ENCODE results near the gene FOXC1. TPM values are rescaled to one million over a fixed set of nuclear protein-coding genes. Genes with fewer than 3 reads are reported as not detected.

FOXC1 gene
- total and polyA plus RNA-seq, 4 donors, result 15.1 to 105 (median 49.1) TPM

GRCh38 chr6:1603708-1604107 lies 6.0 kb upstream of the FOXC1 start:
- Histone ChIP-seq H3K27me3 (ENCODE audit: control insufficient read depth, insufficient read depth, low read length) (peaks cover 100% of the 10 kb centered on the region), H3K36me3 (ENCODE audit: control insufficient read depth, insufficient read depth, low read length) (no peaks in the 10 kb centered on the region), H3K9me3 (ENCODE audit: control insufficient read depth, insufficient read depth, low read length) (no peaks in the 10 kb centered on the region), H3K4me1 (ENCODE audit: control insufficient read depth, insufficient read depth, low read length) (peaks cover 45% of the 10 kb centered on the region), H3K4me3 (ENCODE audit: low read depth, low read length) (peak overlapping the region; percentile 54), H3K27ac (ENCODE audit: low read depth, low read length) (peak overlapping the region; percentile 81)
- WGBS (ENCODE audit: insufficient coverage), result 52% methylated on average over 15 of the region's 15 CpGs
- DNase-seq (ENCODE audit: low read depth in 4 of 6, low spot score in 6 of 6), result no peak

- Histone ChIP-seq H3K36me3 (ENCODE audit: control insufficient read depth, insufficient read depth, low read length) (no peaks in the 10 kb centered on the region), H3K9me3 (ENCODE audit: control insufficient read depth, insufficient read depth, low read length) (no peaks in the 10 kb centered on the region), H3K4me3 (ENCODE audit: low read depth, low read length) (peak overlapping the region; percentile 54), H3K27me3 (ENCODE audit: control insufficient read depth, insufficient read depth, low read length) (peaks cover 100% of the 10 kb centered on the region), H3K27ac (ENCODE audit: low read depth, low read length) (peak overlapping the region; percentile 87), H3K4me1 (ENCODE audit: control insufficient read depth, insufficient read depth, low read length) (peaks cover 49% of the 10 kb centered on the region)
- WGBS (ENCODE audit: insufficient coverage), result 1% methylated on average over 85 of the region's 85 CpGs
- peak in 2 of 6 donors; percentile 76 to 90 for DNase-seq (ENCODE audit: low read depth in 4 of 6, low spot score in 6 of 6)
Measured at GRCh38 chr6:1604158-1605003, 5.3 kb upstream of the FOXC1 start.

- no peaks in the 10 kb centered on the region for H3K36me3 ChIP-seq (ENCODE audit: control insufficient read depth, insufficient read depth, low read length)
- WGBS (ENCODE audit: insufficient coverage), result 2% methylated on average over 55 of the region's 65 CpGs
- peaks cover 50% of the 10 kb centered on the region for H3K4me1 ChIP-seq (ENCODE audit: control insufficient read depth, insufficient read depth, low read length)
- H3K4me3 ChIP-seq (ENCODE audit: low read depth, low read length), result peak overlapping the region; percentile 54
- peaks cover 92% of the 10 kb centered on the region for H3K27me3 ChIP-seq (ENCODE audit: control insufficient read depth, insufficient read depth, low read length)
- H3K9me3 ChIP-seq (ENCODE audit: control insufficient read depth, insufficient read depth, low read length), result no peaks in the 10 kb centered on the region
- peak in 1 of 6 donors; percentile 47 for DNase-seq (ENCODE audit: low read depth in 4 of 6, low spot score in 6 of 6)
- H3K27ac ChIP-seq (ENCODE audit: low read depth, low read length), result peak overlapping the region; percentile 87
Measured at GRCh38 chr6:1605004-1605892, 4.5 kb upstream of the FOXC1 start.

- peak in 1 of 6 donors; percentile 37 for DNase-seq (ENCODE audit: low read depth in 4 of 6, low spot score in 6 of 6)
- Histone ChIP-seq H3K9me3 (ENCODE audit: control insufficient read depth, insufficient read depth, low read length) (no peaks in the 10 kb centered on the region), H3K4me3 (ENCODE audit: low read depth, low read length) (peak overlapping the region; percentile 54), H3K27ac (ENCODE audit: low read depth, low read length) (peak overlapping the region; percentile 87), H3K36me3 (ENCODE audit: control insufficient read depth, insufficient read depth, low read length) (no peaks in the 10 kb centered on the region), H3K27me3 (ENCODE audit: control insufficient read depth, insufficient read depth, low read length) (peaks cover 88% of the 10 kb centered on the region), H3K4me1 (ENCODE audit: control insufficient read depth, insufficient read depth, low read length) (peaks cover 53% of the 10 kb centered on the region)
- 3% methylated on average over 13 of the region's 26 CpGs for WGBS (ENCODE audit: insufficient coverage)
Measured at GRCh38 chr6:1605893-1606779, 3.6 kb upstream of the FOXC1 start.

GRCh38 chr6:1606780-1607515 lies 2.8 kb upstream of the FOXC1 start:
- Histone ChIP-seq H3K9me3 (ENCODE audit: control insufficient read depth, insufficient read depth, low read length) (no peaks in the 10 kb centered on the region), H3K27ac (ENCODE audit: low read depth, low read length) (peak overlapping the region; percentile 87), H3K4me1 (ENCODE audit: control insufficient read depth, insufficient read depth, low read length) (peaks cover 45% of the 10 kb centered on the region), H3K4me3 (ENCODE audit: low read depth, low read length) (peak overlapping the region; percentile 54), H3K36me3 (ENCODE audit: control insufficient read depth, insufficient read depth, low read length) (no peaks in the 10 kb centered on the region), H3K27me3 (ENCODE audit: control insufficient read depth, insufficient read depth, low read length) (peaks cover 84% of the 10 kb centered on the region)
- peak in 1 of 6 donors; percentile 61 for DNase-seq (ENCODE audit: low read depth in 4 of 6, low spot score in 6 of 6)
- 0% methylated on average over 10 of the region's 22 CpGs for WGBS (ENCODE audit: insufficient coverage)

GRCh38 chr6:1607516-1608221 lies 2.0 kb upstream of the FOXC1 start:
- H3K36me3 ChIP-seq (ENCODE audit: control insufficient read depth, insufficient read depth, low read length), result no peaks in the 10 kb centered on the region
- H3K27ac ChIP-seq (ENCODE audit: low read depth, low read length), result peak overlapping the region; percentile 87
- 3% methylated on average over 22 of the region's 32 CpGs for WGBS (ENCODE audit: insufficient coverage)
- H3K4me3 ChIP-seq (ENCODE audit: low read depth, low read length), result peak overlapping the region; percentile 54
- H3K27me3 ChIP-seq (ENCODE audit: control insufficient read depth, insufficient read depth, low read length), result peaks cover 84% of the 10 kb centered on the region
- no peaks in the 10 kb centered on the region for H3K9me3 ChIP-seq (ENCODE audit: control insufficient read depth, insufficient read depth, low read length)
- peak in 2 of 6 donors; percentile 52 to 68 for DNase-seq (ENCODE audit: low read depth in 4 of 6, low spot score in 6 of 6)
- peaks cover 45% of the 10 kb centered on the region for H3K4me1 ChIP-seq (ENCODE audit: control insufficient read depth, insufficient read depth, low read length)

- no peaks in the 10 kb centered on the region for H3K36me3 ChIP-seq (ENCODE audit: control insufficient read depth, insufficient read depth, low read length)
- H3K9me3 ChIP-seq (ENCODE audit: control insufficient read depth, insufficient read depth, low read length), result no peaks in the 10 kb centered on the region
- peaks cover 84% of the 10 kb centered on the region for H3K27me3 ChIP-seq (ENCODE audit: control insufficient read depth, insufficient read depth, low read length)
- 2% methylated on average over 47 of the region's 59 CpGs for WGBS (ENCODE audit: insufficient coverage)
- peaks cover 45% of the 10 kb centered on the region for H3K4me1 ChIP-seq (ENCODE audit: control insufficient read depth, insufficient read depth, low read length)
- H3K4me3 ChIP-seq (ENCODE audit: low read depth, low read length), result peak overlapping the region; percentile 54
- H3K27ac ChIP-seq (ENCODE audit: low read depth, low read length), result peak overlapping the region; percentile 87
- peak in 2 of 6 donors; percentile 54 to 67 for DNase-seq (ENCODE audit: low read depth in 4 of 6, low spot score in 6 of 6)
Measured at GRCh38 chr6:1608222-1609040, 1.3 kb upstream of the FOXC1 start.

Data from spinal cord (tissue), 10 donors.